Measurements from ENCODE around the gene OCIAD1. TPM values are rescaled to one million over a fixed set of nuclear protein-coding genes. Genes with fewer than 3 reads are reported as not detected.
A peak's percentile ranks its signal among the peaks of the same experiment; 100 is the strongest.

Gene OCIAD1
- total and polyA plus RNA-seq, 10 of the 15 experiments (the other 5 are each of a cell fraction or from before 2014, with no cell fraction given) = 89.1 to 196 (median 136) TPM

DNA sequence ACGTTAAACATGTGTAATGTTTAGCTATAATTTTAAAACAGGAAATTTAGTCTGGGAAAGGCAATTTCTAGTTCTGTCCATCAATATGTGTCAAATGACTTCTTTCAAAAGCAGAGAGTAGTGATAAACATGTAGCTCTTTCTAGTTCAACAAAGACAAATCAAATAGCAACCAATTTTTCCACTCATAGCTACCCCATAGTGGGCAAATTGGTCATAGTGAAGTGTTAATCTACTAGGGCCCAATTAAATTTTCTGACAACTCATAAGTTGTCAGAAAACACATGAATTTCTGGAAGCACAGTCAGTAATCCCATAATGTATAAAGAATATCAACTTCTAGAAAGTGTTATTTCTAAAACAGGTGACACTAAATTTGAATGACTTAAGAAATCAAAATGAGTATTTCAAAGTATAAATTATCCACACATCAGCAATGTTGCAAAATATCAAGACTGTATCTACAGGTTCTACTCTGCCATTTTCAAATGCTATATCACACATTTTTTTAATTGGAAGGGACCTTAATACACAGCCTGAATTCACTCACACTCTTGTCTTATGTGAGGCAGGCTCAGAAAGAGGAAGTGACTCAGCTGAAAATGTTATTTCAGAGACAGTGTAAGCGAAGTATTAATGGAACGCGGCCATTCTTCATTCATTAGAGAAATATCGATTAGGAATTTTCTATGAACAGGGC lies 68.0 kb downstream of the OCIAD1 start:
- DNase-seq (ENCODE audit: low read depth, low spot score) (peak; percentile 7), ATAC-seq (peak; percentile 88), FAIRE-seq (no peak)
- in situ Hi-C loops (cut with MboI) = no loop called here
- ChIA-PET SMC1A (ENCODE audit: uncharacterized antibody, unreplicated experiment) (interaction anchor here (1.3 to 2.8 kb wide), 3 partner anchors 46 to 320 kb away, joined by 3 to 9 read pairs (median 4); partner anchors contain the start of gene FRYL), RAD21 (ENCODE audit: unreplicated experiment) (no interaction called here), POLR2A (no interaction called here), CTCF (interaction anchor here (0.5 to 1.6 kb wide), 6 partner anchors 8 to 572 kb away, joined by 3 to 6 read pairs (median 4); partner anchors contain the start of gene OCIAD2)
- WGBS (ENCODE audit: insufficient coverage, insufficient replicate concordance, low lambda C conversion rate, missing lambda C conversion rate) = 89% methylated on average over 5 of the region's 5 CpGs
- intact Hi-C loops (cut with micrococcal nuclease; ENCODE audit: unreplicated experiment) = no loop called here
- Histone ChIP-seq H3K4me1 (ENCODE audit: control insufficient read depth, insufficient read depth, low read length) (no peaks in the 10 kb centered on the region), H3K36me3 (ENCODE audit: control insufficient read depth in 2 of 2, insufficient read depth in 2 of 2, low read length in 1 of 2) (peaks cover 0 to 9% of the 10 kb centered on the region in 2 experiments; a peak in 2 of 4 replicates), H3K4me2 (ENCODE audit: control insufficient read depth, insufficient read depth) (no peak overlapping the region), H4K20me1 (ENCODE audit: control insufficient read depth, insufficient read depth) (no peaks in the 10 kb centered on the region), H3K9me3 (replicated peaks; ENCODE audit: control insufficient read depth, insufficient read depth, low read length) (no peaks in the 10 kb centered on the region), H3K9ac (ENCODE audit: control insufficient read depth, insufficient read depth, low read length) (no peak overlapping the region), H3K4me3 (0 out of 2 replicates have a peak overlapping the region, but pooled peaks have one; percentile 34), H3K27me3 (replicated peaks in 1 of 2; ENCODE audit: control insufficient read depth in 2 of 2, insufficient read depth in 2 of 2, low read length in 1 of 2) (no peaks in the 10 kb centered on the region), H2AFZ (ENCODE audit: control insufficient read depth, low read depth, low read length) (peak overlapping the region; percentile 45), H3K79me2 (ENCODE audit: control insufficient read depth, insufficient read depth, low read length) (no peaks in the 10 kb centered on the region), H3K27ac (ENCODE audit: control insufficient read depth, insufficient read depth) (peak overlapping the region; percentile 27; the same call in 1 of the 2 replicates)
- no TSS peak for BruUV-seq (replicated peaks)
- TF ChIP-seq SPI1 (IDR thresholded peaks at IDR 0.05; ENCODE audit: borderline replicate concordance, insufficient read depth, low read depth, low read length) (peak; percentile 94), ZSCAN29 (IDR thresholded peaks at IDR 0.05) (no peak), ZNF207 (IDR thresholded peaks at IDR 0.05; ENCODE audit: borderline replicate concordance) (no peak), ATF7 (IDR thresholded peaks at IDR 0.05; ENCODE audit: low read depth) (no peak), NFYB (IDR thresholded peaks at IDR 0.05; ENCODE audit: insufficient read depth, low read depth, low read length) (no peak), MYC (IDR thresholded peaks at IDR 0.05; ENCODE audit: insufficient read depth, insufficient read length, insufficient replicate concordance, low read length, severe bottlenecking) (no peak)
- TF ChIP-seq, protein P1, sequence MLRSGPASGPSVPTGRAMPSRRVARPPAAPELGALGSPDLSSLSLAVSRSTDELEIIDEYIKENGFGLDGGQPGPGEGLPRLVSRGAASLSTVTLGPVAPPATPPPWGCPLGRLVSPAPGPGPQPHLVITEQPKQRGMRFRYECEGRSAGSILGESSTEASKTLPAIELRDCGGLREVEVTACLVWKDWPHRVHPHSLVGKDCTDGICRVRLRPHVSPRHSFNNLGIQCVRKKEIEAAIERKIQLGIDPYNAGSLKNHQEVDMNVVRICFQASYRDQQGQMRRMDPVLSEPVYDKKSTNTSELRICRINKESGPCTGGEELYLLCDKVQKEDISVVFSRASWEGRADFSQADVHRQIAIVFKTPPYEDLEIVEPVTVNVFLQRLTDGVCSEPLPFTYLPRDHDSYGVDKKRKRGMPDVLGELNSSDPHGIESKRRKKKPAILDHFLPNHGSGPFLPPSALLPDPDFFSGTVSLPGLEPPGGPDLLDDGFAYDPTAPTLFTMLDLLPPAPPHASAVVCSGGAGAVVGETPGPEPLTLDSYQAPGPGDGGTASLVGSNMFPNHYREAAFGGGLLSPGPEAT (IDR thresholded peaks at IDR 0.05; ENCODE audit: low read depth) = no peak
- TF ChIP-seq, protein P2, sequence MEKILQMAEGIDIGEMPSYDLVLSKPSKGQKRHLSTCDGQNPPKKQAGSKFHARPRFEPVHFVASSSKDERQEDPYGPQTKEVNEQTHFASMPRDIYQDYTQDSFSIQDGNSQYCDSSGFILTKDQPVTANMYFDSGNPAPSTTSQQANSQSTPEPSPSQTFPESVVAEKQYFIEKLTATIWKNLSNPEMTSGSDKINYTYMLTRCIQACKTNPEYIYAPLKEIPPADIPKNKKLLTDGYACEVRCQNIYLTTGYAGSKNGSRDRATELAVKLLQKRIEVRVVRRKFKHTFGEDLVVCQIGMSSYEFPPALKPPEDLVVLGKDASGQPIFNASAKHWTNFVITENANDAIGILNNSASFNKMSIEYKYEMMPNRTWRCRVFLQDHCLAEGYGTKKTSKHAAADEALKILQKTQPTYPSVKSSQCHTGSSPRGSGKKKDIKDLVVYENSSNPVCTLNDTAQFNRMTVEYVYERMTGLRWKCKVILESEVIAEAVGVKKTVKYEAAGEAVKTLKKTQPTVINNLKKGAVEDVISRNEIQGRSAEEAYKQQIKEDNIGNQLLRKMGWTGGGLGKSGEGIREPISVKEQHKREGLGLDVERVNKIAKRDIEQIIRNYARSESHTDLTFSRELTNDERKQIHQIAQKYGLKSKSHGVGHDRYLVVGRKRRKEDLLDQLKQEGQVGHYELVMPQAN (conservative IDR thresholded peaks at IDR 0.05) = no peak
- TF ChIP-seq, protein P3, sequence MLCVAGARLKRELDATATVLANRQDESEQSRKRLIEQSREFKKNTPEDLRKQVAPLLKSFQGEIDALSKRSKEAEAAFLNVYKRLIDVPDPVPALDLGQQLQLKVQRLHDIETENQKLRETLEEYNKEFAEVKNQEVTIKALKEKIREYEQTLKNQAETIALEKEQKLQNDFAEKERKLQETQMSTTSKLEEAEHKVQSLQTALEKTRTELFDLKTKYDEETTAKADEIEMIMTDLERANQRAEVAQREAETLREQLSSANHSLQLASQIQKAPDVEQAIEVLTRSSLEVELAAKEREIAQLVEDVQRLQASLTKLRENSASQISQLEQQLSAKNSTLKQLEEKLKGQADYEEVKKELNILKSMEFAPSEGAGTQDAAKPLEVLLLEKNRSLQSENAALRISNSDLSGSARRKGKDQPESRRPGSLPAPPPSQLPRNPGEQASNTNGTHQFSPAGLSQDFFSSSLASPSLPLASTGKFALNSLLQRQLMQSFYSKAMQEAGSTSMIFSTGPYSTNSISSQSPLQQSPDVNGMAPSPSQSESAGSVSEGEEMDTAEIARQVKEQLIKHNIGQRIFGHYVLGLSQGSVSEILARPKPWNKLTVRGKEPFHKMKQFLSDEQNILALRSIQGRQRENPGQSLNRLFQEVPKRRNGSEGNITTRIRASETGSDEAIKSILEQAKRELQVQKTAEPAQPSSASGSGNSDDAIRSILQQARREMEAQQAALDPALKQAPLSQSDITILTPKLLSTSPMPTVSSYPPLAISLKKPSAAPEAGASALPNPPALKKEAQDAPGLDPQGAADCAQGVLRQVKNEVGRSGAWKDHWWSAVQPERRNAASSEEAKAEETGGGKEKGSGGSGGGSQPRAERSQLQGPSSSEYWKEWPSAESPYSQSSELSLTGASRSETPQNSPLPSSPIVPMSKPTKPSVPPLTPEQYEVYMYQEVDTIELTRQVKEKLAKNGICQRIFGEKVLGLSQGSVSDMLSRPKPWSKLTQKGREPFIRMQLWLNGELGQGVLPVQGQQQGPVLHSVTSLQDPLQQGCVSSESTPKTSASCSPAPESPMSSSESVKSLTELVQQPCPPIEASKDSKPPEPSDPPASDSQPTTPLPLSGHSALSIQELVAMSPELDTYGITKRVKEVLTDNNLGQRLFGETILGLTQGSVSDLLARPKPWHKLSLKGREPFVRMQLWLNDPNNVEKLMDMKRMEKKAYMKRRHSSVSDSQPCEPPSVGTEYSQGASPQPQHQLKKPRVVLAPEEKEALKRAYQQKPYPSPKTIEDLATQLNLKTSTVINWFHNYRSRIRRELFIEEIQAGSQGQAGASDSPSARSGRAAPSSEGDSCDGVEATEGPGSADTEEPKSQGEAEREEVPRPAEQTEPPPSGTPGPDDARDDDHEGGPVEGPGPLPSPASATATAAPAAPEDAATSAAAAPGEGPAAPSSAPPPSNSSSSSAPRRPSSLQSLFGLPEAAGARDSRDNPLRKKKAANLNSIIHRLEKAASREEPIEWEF (IDR thresholded peaks at IDR 0.05; ENCODE audit: insufficient replicate concordance, low read depth, low read length) = peak; percentile 77
- TF ChIP-seq, protein P4, sequence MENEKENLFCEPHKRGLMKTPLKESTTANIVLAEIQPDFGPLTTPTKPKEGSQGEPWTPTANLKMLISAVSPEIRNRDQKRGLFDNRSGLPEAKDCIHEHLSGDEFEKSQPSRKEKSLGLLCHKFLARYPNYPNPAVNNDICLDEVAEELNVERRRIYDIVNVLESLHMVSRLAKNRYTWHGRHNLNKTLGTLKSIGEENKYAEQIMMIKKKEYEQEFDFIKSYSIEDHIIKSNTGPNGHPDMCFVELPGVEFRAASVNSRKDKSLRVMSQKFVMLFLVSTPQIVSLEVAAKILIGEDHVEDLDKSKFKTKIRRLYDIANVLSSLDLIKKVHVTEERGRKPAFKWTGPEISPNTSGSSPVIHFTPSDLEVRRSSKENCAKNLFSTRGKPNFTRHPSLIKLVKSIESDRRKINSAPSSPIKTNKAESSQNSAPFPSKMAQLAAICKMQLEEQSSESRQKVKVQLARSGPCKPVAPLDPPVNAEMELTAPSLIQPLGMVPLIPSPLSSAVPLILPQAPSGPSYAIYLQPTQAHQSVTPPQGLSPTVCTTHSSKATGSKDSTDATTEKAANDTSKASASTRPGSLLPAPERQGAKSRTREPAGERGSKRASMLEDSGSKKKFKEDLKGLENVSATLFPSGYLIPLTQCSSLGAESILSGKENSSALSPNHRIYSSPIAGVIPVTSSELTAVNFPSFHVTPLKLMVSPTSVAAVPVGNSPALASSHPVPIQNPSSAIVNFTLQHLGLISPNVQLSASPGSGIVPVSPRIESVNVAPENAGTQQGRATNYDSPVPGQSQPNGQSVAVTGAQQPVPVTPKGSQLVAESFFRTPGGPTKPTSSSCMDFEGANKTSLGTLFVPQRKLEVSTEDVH (IDR thresholded peaks at IDR 0.05; ENCODE audit: low read depth, partially characterized antibody) = no peak

All from GM12878 (cell line).